T-cell (primary cell): ENCODE results near the gene RHOF. TPM values are rescaled to one million over a fixed set of nuclear protein-coding genes. Genes with fewer than 3 reads are reported as not detected.

Experiments
- ATAC-seq, 4 experiments: fragments of 200-7000 bp in 3 of 4; fragments of 150-1000 bp in 1 of 4; cut with Tn5 transposase; replicated peaks in 1 of 4; 1 replicate in 3 of 4; 2 replicates in 1 of 4; pipeline ENCODE4 v1.10.0; 2021; ENCODE audit warnings: moderate library complexity in 3 of 4, mild to moderate bottlenecking in 2 of 4, moderate number of reproducible peaks in 1 of 4
- CTCF ChIA-PET, 2 donors: fragments of 300-600 bp; sonication (Branson Sonifier 250); formaldehyde crosslinking; loops; one replicate each; lab custom pipeline; 2022; ENCODE audit warnings: antibody characterized with exemption in 2 of 2; lab: Charles Lee
- POLR2A ChIA-PET, 2 donors: fragments of 300-600 bp; sonication (Branson Sonifier 250); formaldehyde crosslinking; loops; one replicate each; lab custom pipeline; 2022; ENCODE audit warnings: antibody characterized with exemption in 2 of 2; lab: Charles Lee
- DNase-seq, 35 experiments: peaks; one replicate each; pipeline versions ENCODE4 v3.0.0 to v3.0.0-alpha.2; 2013 to 2023
- H3K27ac ChIP-seq: one replicate; pipeline ENCODE4 v1.5.1; 2013; ENCODE audit warnings: low read length
- H3K27me3 ChIP-seq, 2 experiments: replicated peaks in 1 of 2; 1 replicate in 1 of 2; 2 replicates in 1 of 2; pipeline versions ENCODE4 v1.6.1 to v1.7.0; 2013; ENCODE audit warnings: low read length in 1 of 2, mixed read lengths in 1 of 2; ENCODE audit not compliant: control insufficient read depth in 2 of 2, insufficient read depth in 2 of 2; ENCODE audit errors: extremely low read depth in 1 of 2
- H3K36me3 ChIP-seq, 2 donors: 1 replicate in 1 of 2; 2 replicates in 1 of 2; pipeline versions ENCODE4 v1.6.1 to v1.7.0; 2013; ENCODE audit warnings: low read length in 1 of 2; ENCODE audit not compliant: control insufficient read depth in 2 of 2, insufficient read depth in 1 of 2; ENCODE audit errors: extremely low read depth in 1 of 2
- H3K4me1 ChIP-seq, 2 experiments: 1 replicate in 1 of 2; 2 replicates in 1 of 2; pipeline versions ENCODE4 v1.6.1 to v1.7.0; 2013; ENCODE audit warnings: low read length in 2 of 2, mixed read lengths in 1 of 2; ENCODE audit not compliant: insufficient read depth in 2 of 2, control insufficient read depth in 1 of 2; ENCODE audit errors: extremely low read depth in 1 of 2
- H3K4me3 ChIP-seq, 2 donors: 1 replicate in 1 of 2; 2 replicates in 1 of 2; pipeline versions ENCODE4 v1.5.1 to v1.7.0; 2013; ENCODE audit warnings: mild to moderate bottlenecking in 2 of 2, low read length in 1 of 2, moderate library complexity in 1 of 2; ENCODE audit not compliant: control insufficient read depth in 1 of 2; ENCODE audit errors: extremely low read depth in 1 of 2
- H3K9me3 ChIP-seq: 2 replicates; pipeline ENCODE4 v1.7.0; 2013
- H3K27ac Mint-ChIP-seq, 2 donors: one replicate each; pipeline ENCODE4 v1.8.0; 2020 to 2021; ENCODE audit warnings: mild to moderate bottlenecking in 2 of 2, mixed read lengths in 2 of 2
- H3K27me3 Mint-ChIP-seq, 2 donors: one replicate each; pipeline ENCODE4 v1.8.0; 2021 to 2022; ENCODE audit warnings: mixed read lengths in 2 of 2
- H3K36me3 Mint-ChIP-seq: one replicate; pipeline ENCODE4 v1.8.0; 2021; ENCODE audit warnings: mixed read lengths
- H3K4me1 Mint-ChIP-seq, 3 donors: one replicate each; pipeline ENCODE4 v1.8.0; 2020 to 2022; ENCODE audit warnings: mixed read lengths in 3 of 3, mild to moderate bottlenecking in 1 of 3
- H3K4me3 Mint-ChIP-seq, 3 donors: one replicate each; pipeline ENCODE4 v1.8.0; 2020 to 2022; ENCODE audit warnings: mild to moderate bottlenecking in 3 of 3, mixed read lengths in 3 of 3, moderate library complexity in 3 of 3
- H3K9me3 Mint-ChIP-seq, 3 donors: one replicate each; pipeline ENCODE4 v1.8.0; 2020 to 2022; ENCODE audit warnings: mixed read lengths in 3 of 3
- WGBS: methylation state at CpG from one replicate; pipeline ENCODE4 v1.1.5; 2013; ENCODE audit warnings: missing lambda C conversion rate; ENCODE audit not compliant: insufficient coverage; 5-methylcytosine and 5-hydroxymethylcytosine counted together
- total RNA-seq, 35 experiments: library from RNA in 6 of 35; stranded (reverse) in 6 of 35; fragments of 120-200 nt in 1 of 35; gene quantifications; one replicate each; pipeline versions ENCODE4 v1.2.1 to v1.2.4 and lab custom pipeline; 2013 to 2026

The RHOF gene
- total RNA-seq, 5 donors from 2014 or later (not counting 1 experiment from before 2014, with no cell fraction given) = 137 to 158 (median 145) TPM

DNA sequence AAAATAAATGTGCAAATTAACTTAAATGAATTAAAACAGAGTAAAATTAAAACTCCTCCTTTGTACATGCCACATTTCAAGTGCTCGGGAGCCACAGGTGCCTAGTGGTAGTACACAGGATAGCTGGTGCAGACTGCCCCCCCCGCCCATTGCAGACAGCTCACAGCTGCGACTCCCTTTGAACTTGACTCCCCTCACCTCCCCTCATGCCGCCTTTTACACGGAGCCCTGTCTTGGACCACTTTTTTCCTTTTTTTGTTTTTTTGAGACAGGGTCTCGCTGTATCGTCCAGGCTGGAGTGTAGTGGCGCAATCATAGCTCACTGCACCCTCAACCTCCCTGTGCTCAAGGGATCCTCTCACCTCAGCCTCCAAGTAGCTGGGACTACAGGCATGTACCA, 21.8 kb upstream of the RHOF start:
- Mint-ChIP-seq H3K9me3 (no peaks in the 10 kb centered on the region), H3K36me3 (peaks cover 38% of the 10 kb centered on the region), H3K27ac (peak overlapping the region in 1 of 2 donors; percentile 34), H3K27me3 (no peaks in the 10 kb centered on the region), H3K4me3 (no peak overlapping the region), H3K4me1 (peaks cover 35 to 43% (median 38%) of the 10 kb centered on the region in 3 donors)
- 55% methylated on average over 5 of the region's 8 CpGs for WGBS
- Histone ChIP-seq H3K4me1 (peaks cover 15 to 42% of the 10 kb centered on the region in 2 experiments), H3K4me3 (no peak overlapping the region), H3K9me3 (no peaks in the 10 kb centered on the region), H3K27ac (no peak overlapping the region), H3K36me3 (peaks cover 31 to 77% of the 10 kb centered on the region in 2 donors), H3K27me3 (no peaks in the 10 kb centered on the region)
- DNase-seq (no peak), ATAC-seq (no peak)
- ChIA-PET POLR2A (interaction anchor here in 1 of 2 donors (0.5 kb wide), 1 partner anchor 18 kb away, joined by 7 read pairs; no protein-coding TSS in a partner anchor), CTCF (interaction anchor here (1.2 to 2.5 kb wide), 5 partner anchors 13 to 42 kb away, joined by 3 to 18 read pairs (median 5); partner anchors contain the start of gene RHOF (in 1 of the 2))

DNA sequence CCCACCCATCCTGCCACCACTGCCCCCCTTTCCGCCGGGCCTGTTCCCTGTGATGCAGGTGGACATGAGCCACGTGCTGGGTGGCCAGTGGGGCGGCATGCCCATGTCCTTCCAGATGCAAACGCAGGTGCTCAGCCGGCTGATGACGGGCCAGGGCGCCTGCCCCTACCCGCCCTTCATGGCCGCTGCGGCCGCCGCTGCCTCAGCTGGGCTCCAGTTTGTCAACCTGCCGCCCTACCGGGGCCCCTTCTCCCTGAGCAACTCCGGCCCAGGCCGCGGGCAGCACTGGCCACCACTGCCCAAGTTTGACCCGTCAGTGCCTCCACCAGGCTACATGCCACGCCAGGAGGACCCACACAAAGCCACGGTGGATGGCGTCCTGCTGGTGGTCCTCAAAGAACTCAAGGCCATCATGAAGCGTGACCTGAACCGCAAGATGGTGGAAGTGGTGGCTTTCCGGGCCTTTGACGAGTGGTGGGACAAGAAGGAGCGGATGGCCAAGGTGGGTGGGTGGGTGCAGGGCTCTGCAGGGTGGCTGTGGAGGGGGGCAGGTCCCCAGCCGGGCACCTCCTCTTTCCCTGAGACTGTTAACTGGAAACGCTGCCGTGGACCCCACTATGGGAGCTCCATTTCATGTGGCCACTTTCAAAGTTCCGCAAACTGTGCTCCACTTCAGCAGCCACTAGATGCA, 21.1 kb upstream of the RHOF start:
- Histone ChIP-seq H3K9me3 (no peaks in the 10 kb centered on the region), H3K4me3 (no peak overlapping the region), H3K4me1 (peaks cover 15 to 49% of the 10 kb centered on the region in 2 experiments), H3K27me3 (no peaks in the 10 kb centered on the region), H3K27ac (no peak overlapping the region), H3K36me3 (peaks cover 25 to 76% of the 10 kb centered on the region in 2 donors)
- Mint-ChIP-seq H3K27me3 (no peaks in the 10 kb centered on the region), H3K27ac (no peak overlapping the region), H3K36me3 (peaks cover 42% of the 10 kb centered on the region), H3K4me3 (no peak overlapping the region), H3K9me3 (no peaks in the 10 kb centered on the region), H3K4me1 (peaks cover 39 to 47% (median 41%) of the 10 kb centered on the region in 3 donors)
- no peak for ATAC-seq
- POLR2A ChIA-PET = no interaction called here
- DNase-seq = no peak
- CTCF ChIA-PET = interaction anchor here (1.2 to 2.5 kb wide), 3 partner anchors 18 to 42 kb away, joined by 4 to 18 read pairs (median 5); partner anchors contain the start of gene RHOF (in 1 of the 2)
- WGBS = 94% methylated on average over 24 of the region's 31 CpGs

DNA sequence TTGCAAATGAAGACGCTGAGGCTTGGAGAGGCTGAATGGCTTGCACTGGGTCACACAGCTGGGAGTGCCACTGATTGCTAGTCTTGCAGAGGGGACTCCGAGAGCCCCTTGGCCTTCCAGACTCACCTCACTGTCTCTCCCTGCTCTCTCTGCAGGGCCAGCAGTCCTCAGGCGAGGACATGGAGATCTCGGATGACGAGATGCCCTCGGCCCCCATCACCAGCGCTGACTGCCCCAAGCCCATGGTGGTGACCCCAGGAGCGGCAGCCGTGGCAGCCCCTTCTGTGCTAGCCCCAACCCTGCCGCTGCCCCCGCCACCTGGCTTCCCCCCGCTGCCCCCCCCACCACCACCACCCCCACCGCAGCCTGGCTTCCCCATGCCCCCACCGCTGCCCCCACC, 20.5 kb upstream of the RHOF start:
- ChIA-PET POLR2A (no interaction called here), CTCF (interaction anchor here in 1 of 2 donors (13.1 kb wide), 1 partner anchor 18 kb away, joined by 344 read pairs; the partner anchor contains the start of gene RHOF)
- Histone ChIP-seq H3K27me3 (no peaks in the 10 kb centered on the region), H3K4me3 (no peak overlapping the region), H3K36me3 (peaks cover 19 to 77% of the 10 kb centered on the region in 2 donors), H3K4me1 (peaks cover 15 to 53% of the 10 kb centered on the region in 2 experiments), H3K9me3 (no peaks in the 10 kb centered on the region), H3K27ac (no peak overlapping the region)
- Mint-ChIP-seq H3K9me3 (no peaks in the 10 kb centered on the region), H3K27ac (no peak overlapping the region), H3K4me1 (peaks cover 42 to 53% (median 42%) of the 10 kb centered on the region in 3 donors), H3K36me3 (peaks cover 43% of the 10 kb centered on the region), H3K27me3 (no peaks in the 10 kb centered on the region), H3K4me3 (peak overlapping the region in 2 of 3 donors; percentile 80 to 90)
- ATAC-seq = no peak
- WGBS = 96% methylated on average over 7 of the region's 14 CpGs
- DNase-seq = no peak

DNA sequence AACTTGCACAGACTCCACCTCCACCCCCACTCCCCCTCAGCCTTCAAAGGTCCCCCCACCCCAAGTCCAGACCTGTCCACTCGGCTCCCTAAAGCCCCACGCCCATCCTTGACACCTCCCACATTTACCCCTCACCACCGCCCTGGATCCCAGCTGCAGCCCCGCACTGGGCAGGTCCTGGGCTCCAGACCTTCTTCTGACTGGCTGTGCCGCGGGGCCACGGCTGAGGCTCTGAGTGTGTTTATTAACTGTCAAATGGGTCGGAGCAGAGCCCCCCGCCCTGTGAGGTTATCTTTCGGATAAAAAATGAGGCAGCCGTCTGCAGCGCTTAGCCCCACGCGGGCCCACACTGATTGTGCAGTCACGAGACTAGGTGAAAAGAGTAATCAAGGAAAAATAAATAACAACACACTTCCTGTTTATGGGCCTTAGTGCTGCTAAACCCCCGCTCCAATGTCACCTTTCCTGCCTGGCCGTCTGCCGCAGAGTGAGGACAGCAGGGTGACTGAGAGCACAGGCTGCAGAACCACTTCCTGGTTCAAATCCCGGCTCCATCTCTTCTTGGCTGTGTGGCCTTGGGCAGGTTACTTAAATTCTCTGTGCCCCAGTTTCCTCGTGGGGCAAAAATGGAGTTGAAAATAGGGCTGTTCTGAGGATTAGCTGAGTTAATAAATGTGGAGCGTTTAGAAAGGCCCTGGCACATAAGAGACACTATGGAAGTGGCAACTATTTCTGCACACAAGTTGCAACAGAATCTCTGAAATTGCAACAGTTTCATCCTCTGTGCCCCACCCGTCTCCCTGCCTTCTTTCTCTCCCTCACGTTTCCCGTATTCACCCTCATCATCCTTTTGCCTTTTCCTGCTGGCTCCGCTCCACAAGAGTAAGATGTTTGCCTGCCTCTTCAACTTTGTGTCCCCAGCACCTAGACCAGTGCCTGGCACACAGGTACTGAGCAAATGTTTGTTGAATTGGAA, 19.7 kb upstream of the RHOF start:
- H3K36me3 Mint-ChIP-seq = peaks cover 47% of the 10 kb centered on the region
- DNase-seq (no peak), ATAC-seq (no peak)

DNA sequence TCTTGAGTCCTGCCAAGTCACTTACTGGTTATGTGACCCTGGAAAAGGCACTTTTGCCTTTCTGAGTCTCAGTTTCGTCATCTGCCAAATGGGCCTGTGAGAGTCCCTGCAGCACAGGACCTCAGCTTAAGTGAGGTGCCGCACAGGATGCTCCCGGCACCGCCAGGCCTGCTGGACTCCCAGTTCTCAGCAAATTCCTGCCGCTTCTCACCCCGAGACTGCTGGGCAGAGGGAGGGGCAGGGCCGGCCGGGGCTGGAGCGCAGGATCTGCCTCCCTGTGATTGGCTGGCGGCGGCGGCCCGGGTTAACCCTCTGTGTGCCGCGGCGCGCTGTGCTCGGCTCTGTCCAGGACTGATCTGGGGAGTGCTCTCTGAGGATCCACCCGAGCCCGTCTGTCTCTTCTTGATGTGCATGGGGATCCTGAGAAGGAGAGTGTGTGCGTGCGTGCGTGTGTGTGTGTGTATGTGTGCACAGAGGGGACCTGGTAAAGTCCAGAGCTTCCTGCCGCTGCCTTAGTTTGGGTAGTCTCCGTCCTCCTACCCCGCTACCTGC, 18.9 kb upstream of the RHOF start:
- H3K27me3 Mint-ChIP-seq = no peaks in the 10 kb centered on the region
- no peaks in the 10 kb centered on the region for H3K9me3 Mint-ChIP-seq
- ATAC-seq = peak; percentile 5 to 26 (median 24)
- H3K9me3 ChIP-seq = no peaks in the 10 kb centered on the region
- WGBS = 12% methylated on average over 21 of the region's 26 CpGs
- H3K4me1 Mint-ChIP-seq = peaks cover 42 to 66% (median 50%) of the 10 kb centered on the region in 3 donors
- peak overlapping the region in 1 of 2 donors; percentile 16 for H3K27ac Mint-ChIP-seq
- peaks cover 16 to 83% of the 10 kb centered on the region in 2 donors for H3K36me3 ChIP-seq
- no peaks in the 10 kb centered on the region for H3K27me3 ChIP-seq
- ChIA-PET POLR2A (interaction anchor here (0.6 to 2.7 kb wide), 5 partner anchors 14 to 77 kb away, joined by 3 to 22 read pairs (median 8); no protein-coding TSS in a partner anchor), CTCF (interaction anchor here (0.5 to 13.1 kb wide), 16 partner anchors 10 to 689 kb away, joined by 3 to 344 read pairs (median 4); partner anchors contain the start of genes RHOF (in 2 of the 2) and ZCCHC8 (in 1 of the 2))
- peak in 1 of 35 experiments; percentile 28 for DNase-seq
- H3K4me3 ChIP-seq = peak overlapping the region; percentile 62 to 63
- peak overlapping the region; percentile 80 to 90 (median 81) for H3K4me3 Mint-ChIP-seq
- H3K4me1 ChIP-seq = peaks cover 15 to 68% of the 10 kb centered on the region in 2 experiments
- no peak overlapping the region for H3K27ac ChIP-seq
- peaks cover 41% of the 10 kb centered on the region for H3K36me3 Mint-ChIP-seq

More for the DNA sequence above, 19.7 kb upstream of the RHOF start:
- Histone ChIP-seq H3K36me3 (peaks cover 18 to 83% of the 10 kb centered on the region in 2 donors), H3K4me1 (peaks cover 15 to 60% of the 10 kb centered on the region in 2 experiments), H3K9me3 (no peaks in the 10 kb centered on the region), H3K4me3 (peak overlapping the region; percentile 62 to 63), H3K27ac (no peak overlapping the region), H3K27me3 (no peaks in the 10 kb centered on the region)
- CTCF ChIA-PET = interaction anchor here (0.5 to 13.1 kb wide), 4 partner anchors 17 to 123 kb away, joined by 4 to 344 read pairs (median 49); partner anchors contain the start of gene RHOF (in 2 of the 2)
- peak overlapping the region; percentile 80 to 90 (median 81) for H3K4me3 Mint-ChIP-seq
- peak overlapping the region; percentile 74 to 75 for H3K27ac Mint-ChIP-seq
- H3K9me3 Mint-ChIP-seq = no peaks in the 10 kb centered on the region
- no peaks in the 10 kb centered on the region for H3K27me3 Mint-ChIP-seq
- WGBS = 47% methylated on average over 11 of the region's 25 CpGs
- POLR2A ChIA-PET = no interaction called here
- peaks cover 42 to 60% (median 47%) of the 10 kb centered on the region in 3 donors for H3K4me1 Mint-ChIP-seq
